Liver (tissue), 9 donors: ENCODE measurements around the gene B3GALT5. TPM values are rescaled to one million over a fixed set of nuclear protein-coding genes. Genes with fewer than 3 reads are reported as not detected.

Source experiments
- DNase-seq: peaks from one replicate; pipeline ENCODE4 v3.0.0-alpha.2; 2017; ENCODE audit warnings: low spot score
- H3K27ac ChIP-seq, 2 donors: one replicate each; pipeline ENCODE4 v1.7.0; 2013; ENCODE audit warnings: inconsistent platforms in 2 of 2, low read length in 2 of 2, control low read depth in 1 of 2, low read depth in 1 of 2, mild to moderate bottlenecking in 1 of 2
- H3K27me3 ChIP-seq, 4 donors: one replicate each; pipeline versions ENCODE4 v1.6.1 to v1.7.0; 2013; ENCODE audit warnings: low read length in 3 of 4, inconsistent platforms in 1 of 4, mild to moderate bottlenecking in 1 of 4, moderate library complexity in 1 of 4; ENCODE audit not compliant: control insufficient read depth in 4 of 4, insufficient read depth in 4 of 4
- H3K36me3 ChIP-seq, 4 donors: one replicate each; pipeline versions ENCODE4 v1.6.1 to v1.7.0; 2013; ENCODE audit warnings: low read length in 3 of 4, mild to moderate bottlenecking in 3 of 4, low read depth in 1 of 4, moderate library complexity in 1 of 4; ENCODE audit not compliant: control insufficient read depth in 4 of 4, insufficient read depth in 3 of 4
- H3K4me1 ChIP-seq, 4 donors: one replicate each; pipeline versions ENCODE4 v1.6.1 to v1.7.0; 2013; ENCODE audit warnings: low read length in 3 of 4, mild to moderate bottlenecking in 3 of 4, moderate library complexity in 1 of 4; ENCODE audit not compliant: control insufficient read depth in 4 of 4, insufficient read depth in 4 of 4
- H3K4me3 ChIP-seq, 3 donors: one replicate each; pipeline versions ENCODE4 v1.6.1 to v1.7.0; 2013; ENCODE audit warnings: low read length in 3 of 3, control low read depth in 1 of 3, low read depth in 1 of 3, mild to moderate bottlenecking in 1 of 3
- H3K9ac ChIP-seq, 2 donors: one replicate each; pipeline ENCODE4 v1.7.0; 2013; ENCODE audit warnings: low read length in 2 of 2, mild to moderate bottlenecking in 2 of 2, moderate library complexity in 2 of 2, control low read depth in 1 of 2, low read depth in 1 of 2
- H3K9me3 ChIP-seq, 4 donors: one replicate each; pipeline versions ENCODE4 v1.6.1 to v1.7.0; 2013; ENCODE audit warnings: low read length in 3 of 4; ENCODE audit not compliant: control insufficient read depth in 4 of 4
- EGR1 ChIP-seq, 2 donors: IDR thresholded peaks; 2 replicates each; pipeline ENCODE4 v1.6.1; 2016 to 2018; ENCODE audit warnings: antibody characterized with exemption in 2 of 2, low read depth in 2 of 2
- FOXA1 ChIP-seq: IDR thresholded peaks from 2 replicates; pipeline ENCODE4 v1.6.1; 2016; ENCODE audit warnings: antibody characterized with exemption
- FOXA2 ChIP-seq: IDR thresholded peaks from 2 replicates; pipeline ENCODE4 v1.6.1; 2016; ENCODE audit warnings: antibody characterized with exemption
- GABPA ChIP-seq, 2 donors: IDR thresholded peaks in 1 of 2; conservative IDR thresholded peaks in 1 of 2; 2 replicates each; pipeline ENCODE4 v1.6.1; 2016; ENCODE audit warnings: antibody characterized with exemption in 2 of 2, mild to moderate bottlenecking in 1 of 2, moderate library complexity in 1 of 2
- HNF4A ChIP-seq, 2 donors: conservative IDR thresholded peaks; 2 replicates each; pipeline ENCODE4 v1.6.1; 2016; ENCODE audit warnings: antibody characterized with exemption in 2 of 2, mild to moderate bottlenecking in 2 of 2
- HNF4G ChIP-seq: IDR thresholded peaks from 2 replicates; pipeline ENCODE4 v1.6.1; 2016; ENCODE audit warnings: antibody characterized with exemption
- NR2F2 ChIP-seq: IDR thresholded peaks from 2 replicates; pipeline ENCODE4 v1.6.1; 2016; ENCODE audit warnings: antibody characterized with exemption
- RAD21 ChIP-seq, 2 donors: IDR thresholded peaks; 2 replicates each; pipeline ENCODE4 v1.6.1; 2016; ENCODE audit warnings: antibody characterized with exemption in 2 of 2, mild to moderate bottlenecking in 2 of 2
- RXRA ChIP-seq, 2 donors: IDR thresholded peaks; 2 replicates each; pipeline ENCODE4 v1.6.1; 2017 to 2018; ENCODE audit warnings: antibody characterized with exemption in 2 of 2, mild to moderate bottlenecking in 1 of 2
- SP1 ChIP-seq: IDR thresholded peaks from 2 replicates; pipeline ENCODE4 v1.6.1; 2018; ENCODE audit warnings: antibody characterized with exemption, mild to moderate bottlenecking
- YY1 ChIP-seq: IDR thresholded peaks from 2 replicates; pipeline ENCODE4 v1.6.1; 2016; ENCODE audit warnings: antibody characterized with exemption, mild to moderate bottlenecking
- WGBS: extraction: QIAGEN DNeasy Blood & Tissue Kit; methylation state at CpG from one replicate; pipeline ENCODE4 v1.1.7; 2013; 5-methylcytosine and 5-hydroxymethylcytosine counted together
- polyA plus RNA-seq, 2 donors: library from polyadenylated mRNA; stranded (reverse) in 1 of 2; unstranded in 1 of 2; fragments of 200-250 nt in 1 of 2; fragments of >200 nt in 1 of 2; fragmentation: Nextera tagmentation in 1 of 2; extraction: Ambion mirVana in 1 of 2; gene quantifications; one replicate each; pipeline versions ENCODE4 v1.2.1 to v1.2.3, GENCODE V29; 2013 to 2015
- total RNA-seq, 2 donors: library from RNA; depleted of rRNA; stranded (reverse); fragments of >200 nt; gene quantifications; one replicate each; pipeline ENCODE4 v1.2.3, GENCODE V29; 2014
- TF ChIP-seq, protein P1 (sequence below): IDR thresholded peaks from 2 replicates; pipeline ENCODE4 v1.6.1; 2016; ENCODE audit warnings: antibody characterized with exemption
- TF ChIP-seq, protein P2 (sequence below): IDR thresholded peaks from 2 replicates; pipeline ENCODE4 v1.6.1; 2016; ENCODE audit warnings: antibody characterized with exemption
- TF ChIP-seq, protein P3 (sequence below): fragments of 150-350 bp; IDR thresholded peaks from 2 replicates; pipeline ENCODE4 v1.5.1; 2017; ENCODE audit warnings: improper control_type of control experiment, low read depth, low read length; ENCODE audit not compliant: missing input control
- TF ChIP-seq, protein P4 (sequence below): IDR thresholded peaks from 2 replicates; pipeline ENCODE4 v1.6.1; 2016; ENCODE audit warnings: antibody characterized with exemption
- TF ChIP-seq, protein P5 (sequence below): IDR thresholded peaks from 2 replicates; pipeline ENCODE4 v1.6.1; 2016; ENCODE audit warnings: antibody characterized with exemption, mild to moderate bottlenecking
- donor health status: healthy.
- donor health status: healthy.
- donor health status: healthy.
- donor health status: healthy.
- donor health status: healthy.

The B3GALT5 gene
- total and polyA plus RNA-seq, 4 donors, result 0.05 to 0.33 (median 0.10) TPM

DNA sequence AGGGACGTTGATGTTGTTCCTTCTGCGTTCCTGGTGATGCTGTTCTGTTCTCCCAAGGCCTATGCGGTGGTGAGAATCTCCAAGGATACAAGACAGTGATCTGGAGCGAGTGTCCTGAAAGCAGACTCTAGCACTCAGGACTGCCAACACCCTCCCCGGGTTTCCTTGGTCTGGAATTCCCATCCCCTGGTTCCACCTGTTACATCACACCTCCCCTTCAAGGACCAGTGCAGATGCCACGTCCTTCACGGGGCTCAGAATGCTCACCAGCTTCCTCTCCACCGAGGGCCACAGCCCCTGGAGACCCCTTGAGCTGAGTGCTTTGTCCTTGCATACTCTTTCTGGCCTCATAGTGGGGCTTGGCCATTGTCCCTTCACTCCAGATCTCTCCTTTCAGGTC lies 43.5 kb downstream of the B3GALT5 start:
- H3K27me3 ChIP-seq, result peaks cover 0 to 3% (median 0%) of the 10 kb centered on the region in 4 donors
- WGBS, result 80% methylated on average over 8 of the region's 8 CpGs
- peaks cover 2 to 7% (median 3%) of the 10 kb centered on the region in 4 donors for H3K9me3 ChIP-seq
- H3K27ac ChIP-seq, result no peak overlapping the region
- no peak overlapping the region for H3K9ac ChIP-seq
- H3K4me3 ChIP-seq, result no peak overlapping the region
- H3K4me1 ChIP-seq, result no peaks in the 10 kb centered on the region
- no peak for DNase-seq
- TF ChIP-seq HNF4G (no peak), RXRA (IDR thresholded peaks at IDR 0.05) (no peak), GABPA (IDR thresholded peaks at IDR 0.05 in 1 of 2, conservative IDR thresholded peaks at IDR 0.05 in 1 of 2) (no peak), FOXA1 (no peak)
- TF ChIP-seq, protein P1, sequence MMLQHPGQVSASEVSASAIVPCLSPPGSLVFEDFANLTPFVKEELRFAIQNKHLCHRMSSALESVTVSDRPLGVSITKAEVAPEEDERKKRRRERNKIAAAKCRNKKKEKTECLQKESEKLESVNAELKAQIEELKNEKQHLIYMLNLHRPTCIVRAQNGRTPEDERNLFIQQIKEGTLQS, result no peak
- TF ChIP-seq, protein P2, sequence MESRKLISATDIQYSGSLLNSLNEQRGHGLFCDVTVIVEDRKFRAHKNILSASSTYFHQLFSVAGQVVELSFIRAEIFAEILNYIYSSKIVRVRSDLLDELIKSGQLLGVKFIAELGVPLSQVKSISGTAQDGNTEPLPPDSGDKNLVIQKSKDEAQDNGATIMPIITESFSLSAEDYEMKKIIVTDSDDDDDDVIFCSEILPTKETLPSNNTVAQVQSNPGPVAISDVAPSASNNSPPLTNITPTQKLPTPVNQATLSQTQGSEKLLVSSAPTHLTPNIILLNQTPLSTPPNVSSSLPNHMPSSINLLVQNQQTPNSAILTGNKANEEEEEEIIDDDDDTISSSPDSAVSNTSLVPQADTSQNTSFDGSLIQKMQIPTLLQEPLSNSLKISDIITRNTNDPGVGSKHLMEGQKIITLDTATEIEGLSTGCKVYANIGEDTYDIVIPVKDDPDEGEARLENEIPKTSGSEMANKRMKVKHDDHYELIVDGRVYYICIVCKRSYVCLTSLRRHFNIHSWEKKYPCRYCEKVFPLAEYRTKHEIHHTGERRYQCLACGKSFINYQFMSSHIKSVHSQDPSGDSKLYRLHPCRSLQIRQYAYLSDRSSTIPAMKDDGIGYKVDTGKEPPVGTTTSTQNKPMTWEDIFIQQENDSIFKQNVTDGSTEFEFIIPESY, result no peak
- H3K36me3 ChIP-seq, result no peaks in the 10 kb centered on the region

DNA sequence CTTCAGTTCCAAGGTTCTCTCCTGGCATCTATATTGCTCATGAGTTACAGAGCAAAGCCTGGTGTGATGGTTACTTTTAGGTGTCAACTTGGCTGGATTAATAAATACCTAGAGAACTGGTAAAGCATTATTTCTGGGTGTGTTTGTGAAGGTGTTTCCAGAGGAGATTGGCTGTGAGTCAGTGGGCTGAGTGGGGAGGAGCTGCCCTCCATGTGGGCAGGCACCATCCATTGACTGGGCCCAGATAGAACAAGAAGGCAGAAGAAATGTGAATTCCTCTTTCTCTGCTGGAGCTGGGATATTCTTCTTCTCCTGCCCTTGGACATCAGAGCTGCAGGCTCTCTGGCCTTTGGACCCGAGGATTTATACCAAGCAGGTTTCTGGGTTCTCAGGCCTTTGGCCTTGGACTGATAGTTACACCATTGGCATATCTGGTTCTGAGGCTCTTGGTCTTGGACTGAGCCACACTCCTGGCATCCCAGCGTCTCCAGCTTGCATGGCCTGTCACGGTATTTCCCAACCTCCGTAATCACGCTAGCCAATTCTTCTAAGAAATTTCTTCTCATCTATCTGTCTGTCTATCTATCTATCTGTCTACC lies 44.5 kb downstream of the B3GALT5 start:
- no peak for DNase-seq
- Histone ChIP-seq H3K9ac (no peak overlapping the region), H3K27me3 (peaks cover 0 to 3% (median 0%) of the 10 kb centered on the region in 4 donors), H3K4me1 (no peaks in the 10 kb centered on the region), H3K9me3 (peaks cover 2 to 7% (median 3%) of the 10 kb centered on the region in 4 donors), H3K36me3 (no peaks in the 10 kb centered on the region), H3K4me3 (no peak overlapping the region), H3K27ac (no peak overlapping the region)
- TF ChIP-seq GABPA (IDR thresholded peaks at IDR 0.05 in 1 of 2, conservative IDR thresholded peaks at IDR 0.05 in 1 of 2), result no peak
- TF ChIP-seq NR2F2, result no peak
- TF ChIP-seq, protein P3, sequence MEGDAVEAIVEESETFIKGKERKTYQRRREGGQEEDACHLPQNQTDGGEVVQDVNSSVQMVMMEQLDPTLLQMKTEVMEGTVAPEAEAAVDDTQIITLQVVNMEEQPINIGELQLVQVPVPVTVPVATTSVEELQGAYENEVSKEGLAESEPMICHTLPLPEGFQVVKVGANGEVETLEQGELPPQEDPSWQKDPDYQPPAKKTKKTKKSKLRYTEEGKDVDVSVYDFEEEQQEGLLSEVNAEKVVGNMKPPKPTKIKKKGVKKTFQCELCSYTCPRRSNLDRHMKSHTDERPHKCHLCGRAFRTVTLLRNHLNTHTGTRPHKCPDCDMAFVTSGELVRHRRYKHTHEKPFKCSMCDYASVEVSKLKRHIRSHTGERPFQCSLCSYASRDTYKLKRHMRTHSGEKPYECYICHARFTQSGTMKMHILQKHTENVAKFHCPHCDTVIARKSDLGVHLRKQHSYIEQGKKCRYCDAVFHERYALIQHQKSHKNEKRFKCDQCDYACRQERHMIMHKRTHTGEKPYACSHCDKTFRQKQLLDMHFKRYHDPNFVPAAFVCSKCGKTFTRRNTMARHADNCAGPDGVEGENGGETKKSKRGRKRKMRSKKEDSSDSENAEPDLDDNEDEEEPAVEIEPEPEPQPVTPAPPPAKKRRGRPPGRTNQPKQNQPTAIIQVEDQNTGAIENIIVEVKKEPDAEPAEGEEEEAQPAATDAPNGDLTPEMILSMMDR, result no peak
- no peak for TF ChIP-seq FOXA2
- TF ChIP-seq, protein P4, sequence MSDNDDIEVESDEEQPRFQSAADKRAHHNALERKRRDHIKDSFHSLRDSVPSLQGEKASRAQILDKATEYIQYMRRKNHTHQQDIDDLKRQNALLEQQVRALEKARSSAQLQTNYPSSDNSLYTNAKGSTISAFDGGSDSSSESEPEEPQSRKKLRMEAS, result no peak
- TF ChIP-seq, protein P5, sequence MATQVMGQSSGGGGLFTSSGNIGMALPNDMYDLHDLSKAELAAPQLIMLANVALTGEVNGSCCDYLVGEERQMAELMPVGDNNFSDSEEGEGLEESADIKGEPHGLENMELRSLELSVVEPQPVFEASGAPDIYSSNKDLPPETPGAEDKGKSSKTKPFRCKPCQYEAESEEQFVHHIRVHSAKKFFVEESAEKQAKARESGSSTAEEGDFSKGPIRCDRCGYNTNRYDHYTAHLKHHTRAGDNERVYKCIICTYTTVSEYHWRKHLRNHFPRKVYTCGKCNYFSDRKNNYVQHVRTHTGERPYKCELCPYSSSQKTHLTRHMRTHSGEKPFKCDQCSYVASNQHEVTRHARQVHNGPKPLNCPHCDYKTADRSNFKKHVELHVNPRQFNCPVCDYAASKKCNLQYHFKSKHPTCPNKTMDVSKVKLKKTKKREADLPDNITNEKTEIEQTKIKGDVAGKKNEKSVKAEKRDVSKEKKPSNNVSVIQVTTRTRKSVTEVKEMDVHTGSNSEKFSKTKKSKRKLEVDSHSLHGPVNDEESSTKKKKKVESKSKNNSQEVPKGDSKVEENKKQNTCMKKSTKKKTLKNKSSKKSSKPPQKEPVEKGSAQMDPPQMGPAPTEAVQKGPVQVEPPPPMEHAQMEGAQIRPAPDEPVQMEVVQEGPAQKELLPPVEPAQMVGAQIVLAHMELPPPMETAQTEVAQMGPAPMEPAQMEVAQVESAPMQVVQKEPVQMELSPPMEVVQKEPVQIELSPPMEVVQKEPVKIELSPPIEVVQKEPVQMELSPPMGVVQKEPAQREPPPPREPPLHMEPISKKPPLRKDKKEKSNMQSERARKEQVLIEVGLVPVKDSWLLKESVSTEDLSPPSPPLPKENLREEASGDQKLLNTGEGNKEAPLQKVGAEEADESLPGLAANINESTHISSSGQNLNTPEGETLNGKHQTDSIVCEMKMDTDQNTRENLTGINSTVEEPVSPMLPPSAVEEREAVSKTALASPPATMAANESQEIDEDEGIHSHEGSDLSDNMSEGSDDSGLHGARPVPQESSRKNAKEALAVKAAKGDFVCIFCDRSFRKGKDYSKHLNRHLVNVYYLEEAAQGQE, result no peak
- no peak for TF ChIP-seq RAD21 (IDR thresholded peaks at IDR 0.05)
- no peak for TF ChIP-seq HNF4A (conservative IDR thresholded peaks at IDR 0.05)
- no peak for TF ChIP-seq EGR1 (IDR thresholded peaks at IDR 0.05; ENCODE audit: low read depth in 2 of 2)
- no peak for TF ChIP-seq YY1
- no peak for TF ChIP-seq SP1
- WGBS, result 88% methylated on average over 5 of the region's 5 CpGs
